NCI-H2081 (cell line): ENCODE results near the gene ST3GAL2.
"Not testable (repeated sequence)": the region's sequence is repeated elsewhere in the genome, so short reads cannot be mapped to it uniquely, and the experiment has no call there.

Experiments used
- DNase-seq, 2 experiments: peaks; one replicate each; lab custom pipeline; 2025; lab: John Stamatoyannopoulos, UW

ST3GAL2 gene

DNA sequence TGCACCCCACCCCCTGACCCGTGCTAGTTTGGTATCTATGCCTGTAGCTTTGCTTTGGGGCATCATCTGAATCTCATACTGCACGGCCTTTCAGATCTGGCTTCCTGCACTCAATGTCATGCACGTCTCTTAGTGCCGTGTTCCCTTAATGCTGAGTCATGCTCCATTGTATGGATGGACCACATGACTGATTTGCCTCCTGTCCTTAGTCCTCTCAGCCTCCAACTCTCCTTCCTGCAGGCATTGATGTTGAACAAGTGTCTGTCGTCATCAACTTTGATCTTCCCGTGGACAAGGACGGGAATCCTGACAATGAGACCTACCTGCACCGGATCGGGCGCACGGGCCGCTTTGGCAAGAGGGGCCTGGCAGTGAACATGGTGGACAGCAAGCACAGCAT is 106.2 kb downstream of the ST3GAL2 start:
- DNase-seq = not testable (repeated sequence)

- peak in 1 of 2 experiments; percentile 0 for DNase-seq
Observed at GRCh38 chr16:70331588-70332358, 107.1 kb downstream of the ST3GAL2 start.

DNA sequence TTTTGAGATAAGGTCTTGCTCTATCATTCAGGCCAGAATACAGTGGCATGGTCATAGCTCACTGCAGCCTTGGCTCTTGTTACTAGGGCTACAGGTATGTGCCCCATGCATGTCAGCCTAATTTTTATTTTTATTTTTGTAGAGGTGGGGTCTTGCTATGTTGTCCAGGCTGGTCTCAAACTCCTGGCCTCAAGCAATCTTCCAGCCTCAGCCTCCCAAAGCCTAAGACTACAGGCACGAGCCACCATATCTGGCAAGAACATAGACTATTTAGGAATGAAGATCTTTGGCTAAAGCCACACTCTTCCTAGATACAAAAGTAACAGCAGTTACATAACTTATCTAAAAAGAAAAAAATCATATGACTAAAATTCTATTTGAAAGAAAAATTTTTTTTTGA is 107.8 kb downstream of the ST3GAL2 start:
- DNase-seq = no peak
